Middle frontal gyrus (tissue), 1 donor: Measurements from ENCODE around the gene NIPSNAP3A.
A peak's percentile ranks its signal among the peaks of the same experiment; 100 is the strongest.
"Not testable (repeated sequence)": the region's sequence is repeated elsewhere in the genome, so short reads cannot be mapped to it uniquely, and the experiment has no call there.

ENCODE experiments used
- DNase-seq: peaks from one replicate; pipeline ENCODE4 v3.0.0-alpha.2; 2015; ENCODE audit warnings: low spot score; ENCODE audit errors: extremely low spot score

The NIPSNAP3A gene

GRCh38 chr9:104747565-104748358 is at the start of gene NIPSNAP3A:
TSS of gene NIPSNAP3A (plus strand) at chr9:104747683. CDS start at chr9:104747793, 110 bp downstream.
- peak; percentile 61 for DNase-seq

DNA sequence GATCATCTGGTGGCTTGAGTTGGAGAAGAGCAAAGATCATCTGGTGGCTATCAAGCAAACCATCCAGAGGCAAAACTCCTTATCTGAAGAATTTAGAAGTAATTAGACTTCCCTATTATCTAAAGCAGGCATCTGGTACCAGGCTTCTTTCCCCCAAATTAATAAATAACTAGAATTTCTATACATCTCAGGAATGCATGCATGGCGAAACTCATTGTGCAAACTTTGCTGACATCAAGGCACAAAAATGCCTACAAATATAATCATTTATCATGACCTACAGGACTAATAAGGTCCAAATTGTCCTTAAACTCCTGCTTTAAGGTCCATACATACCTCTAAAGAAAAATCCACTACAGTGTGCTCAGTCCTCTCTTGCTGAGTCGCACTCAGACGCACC is 47.2 kb upstream of the NIPSNAP3A start:
- DNase-seq: no peak

DNA sequence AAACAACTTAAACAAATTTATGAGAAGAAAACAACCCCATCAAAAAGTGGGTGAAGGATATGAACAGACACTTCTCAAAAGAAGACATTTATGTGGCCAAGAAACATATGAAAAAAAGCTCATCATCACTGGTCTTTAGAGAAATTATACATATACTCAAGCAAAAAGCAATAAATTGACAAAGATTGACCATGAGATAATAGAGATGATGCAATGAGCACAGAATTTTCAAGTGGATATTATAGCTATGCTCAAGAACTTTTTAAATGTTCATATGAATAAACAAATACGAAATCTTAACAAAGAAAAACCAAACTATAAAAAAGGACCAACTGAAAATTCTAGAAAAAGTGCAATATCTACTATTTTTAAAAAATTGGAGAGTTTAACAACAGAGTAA is 38.7 kb upstream of the NIPSNAP3A start:
- DNase-seq: not testable (repeated sequence)

GRCh38 chr9:104711604-104712003 is 35.9 kb upstream of the NIPSNAP3A start:
- no peak for DNase-seq

GRCh38 chr9:104725014-104725413 is 22.5 kb upstream of the NIPSNAP3A start:
- no peak for DNase-seq

GRCh38 chr9:104738452-104738851 is 9.0 kb upstream of the NIPSNAP3A start:
- DNase-seq: no peak

- DNase-seq: no peak
Measured at GRCh38 chr9:104740621-104741020, 6.9 kb upstream of the NIPSNAP3A start.

GRCh38 chr9:104743376-104743985 is 4.0 kb upstream of the NIPSNAP3A start:
- no peak for DNase-seq

DNA sequence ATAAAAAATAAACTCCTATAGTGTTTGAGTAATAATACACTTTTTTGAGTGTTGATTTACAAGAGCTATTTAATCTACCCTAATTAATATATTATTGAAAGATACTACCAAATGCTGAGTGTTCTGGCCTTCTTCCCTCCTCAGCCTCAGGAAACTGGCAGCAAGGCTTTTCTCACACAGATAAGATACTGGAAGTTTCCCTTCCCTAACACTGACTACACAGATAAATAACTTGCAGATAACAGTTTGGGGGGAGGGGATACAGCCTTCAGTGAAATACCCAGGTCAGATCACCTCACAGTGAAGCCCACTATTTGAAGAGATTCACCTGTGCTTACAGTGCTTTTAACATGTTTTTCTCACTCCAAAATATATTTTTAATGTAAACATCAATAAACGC is 1.6 kb upstream of the NIPSNAP3A start:
- DNase-seq: no peak

DNA sequence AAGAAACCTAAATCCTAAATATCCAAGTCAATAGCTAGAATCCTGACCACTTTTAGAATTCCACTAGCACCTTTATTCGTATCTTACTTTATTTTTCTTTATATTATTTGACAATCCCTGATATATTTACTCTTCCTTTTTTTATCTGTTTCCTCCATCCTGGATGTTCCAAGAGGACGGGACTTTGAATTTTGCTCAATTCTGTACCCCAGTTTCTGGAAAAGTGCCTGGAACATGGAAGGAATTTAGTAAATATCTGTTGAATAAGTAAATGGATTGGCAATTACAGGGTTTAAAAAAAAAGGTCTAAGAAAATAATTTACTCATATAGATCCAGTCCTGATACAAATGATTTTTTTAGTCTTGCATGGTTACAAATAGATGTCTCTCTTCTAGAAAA is 1.2 kb upstream of the NIPSNAP3A start:
- DNase-seq: no peak

DNA sequence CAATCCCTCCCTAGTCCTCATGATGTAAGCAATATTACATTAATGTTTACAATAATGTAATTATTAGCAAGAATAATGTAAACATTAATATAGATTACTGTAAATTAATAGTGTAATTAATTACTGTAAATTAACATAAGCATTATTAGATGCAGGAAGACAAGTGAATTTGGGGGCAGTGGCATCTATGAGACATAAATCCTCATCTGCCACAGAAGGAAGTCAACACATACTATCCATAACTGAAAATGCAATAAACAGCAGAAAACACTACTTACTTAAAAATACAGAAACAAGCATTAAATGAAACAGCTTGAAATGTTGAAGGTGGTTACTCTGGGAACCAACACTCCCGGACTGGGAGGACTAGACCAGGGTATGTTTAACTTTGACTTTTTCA is 685 bp upstream of the NIPSNAP3A start:
- no peak for DNase-seq

GRCh38 chr9:104747245-104747564 is 278 bp upstream of the NIPSNAP3A start:
- no peak for DNase-seq

GRCh38 chr9:104748359-104749031 is 1.0 kb downstream of the NIPSNAP3A start:
- DNase-seq: no peak

DNA sequence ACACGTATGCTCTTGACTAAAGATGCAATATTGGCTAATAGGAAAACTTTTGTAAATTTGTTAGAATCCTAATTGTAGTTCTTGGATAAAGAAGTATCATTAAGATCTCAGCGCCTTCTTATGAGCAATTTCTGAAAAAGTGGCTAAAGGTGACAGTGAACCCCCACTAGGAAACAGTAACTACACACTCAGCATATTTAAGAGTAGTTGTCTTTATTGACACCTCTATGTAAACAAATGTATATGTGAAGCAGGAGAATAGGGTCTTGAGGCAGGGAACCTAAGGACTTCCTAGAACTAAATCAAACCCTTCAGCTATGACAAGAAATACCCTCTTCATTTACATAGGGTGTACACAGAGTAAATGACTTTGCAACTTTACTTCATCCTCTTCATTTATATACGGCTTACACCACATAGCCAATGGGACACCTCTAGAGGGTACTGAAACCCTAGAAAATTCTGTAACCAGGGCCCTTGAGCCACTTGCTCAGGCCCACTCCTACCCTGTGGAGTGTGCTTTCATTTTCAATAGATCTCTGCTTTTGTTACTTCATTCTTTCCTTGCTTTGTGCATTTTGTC is 2.8 kb downstream of the NIPSNAP3A start:
- no peak for DNase-seq

- no peak for DNase-seq
Measured at GRCh38 chr9:104758974-104759373, 11.5 kb downstream of the NIPSNAP3A start.

DNA sequence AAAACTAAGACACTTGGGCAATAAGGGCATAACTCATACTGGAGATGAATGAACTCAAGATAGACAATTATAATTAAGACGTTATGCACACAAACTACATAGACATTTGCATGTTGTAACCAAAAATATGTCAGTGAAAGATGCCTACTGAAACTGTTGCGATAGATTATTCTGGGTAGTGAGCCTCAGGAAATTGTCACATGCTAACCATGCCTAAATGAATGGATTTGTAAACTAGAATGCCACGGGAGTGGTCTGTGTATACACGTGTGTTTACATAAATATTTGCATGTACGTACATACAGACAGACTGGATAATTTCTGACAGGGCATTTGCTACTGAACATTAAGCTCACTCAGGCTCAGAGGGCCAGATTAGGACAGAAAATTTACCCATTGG is 17.7 kb downstream of the NIPSNAP3A start:
- DNase-seq: no peak

DNA sequence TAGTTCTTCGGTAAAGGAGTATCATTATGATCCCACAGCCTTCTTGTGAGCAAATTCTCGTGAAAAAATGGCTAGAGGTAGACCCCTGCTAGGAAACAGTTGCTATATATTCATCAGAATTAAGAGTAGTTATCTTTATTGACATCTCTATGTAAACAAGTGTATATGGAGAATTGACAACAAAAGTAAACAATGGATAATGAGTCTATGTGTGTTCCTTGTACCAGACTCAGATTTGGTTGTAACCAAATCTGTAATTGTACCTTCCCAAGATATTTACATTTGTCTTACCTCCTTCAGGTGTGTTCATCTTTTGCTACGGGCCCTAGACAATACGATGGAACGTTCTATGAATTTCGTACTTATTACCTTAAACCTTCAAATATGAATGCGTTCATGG is 18.5 kb downstream of the NIPSNAP3A start:
- no peak for DNase-seq

DNA sequence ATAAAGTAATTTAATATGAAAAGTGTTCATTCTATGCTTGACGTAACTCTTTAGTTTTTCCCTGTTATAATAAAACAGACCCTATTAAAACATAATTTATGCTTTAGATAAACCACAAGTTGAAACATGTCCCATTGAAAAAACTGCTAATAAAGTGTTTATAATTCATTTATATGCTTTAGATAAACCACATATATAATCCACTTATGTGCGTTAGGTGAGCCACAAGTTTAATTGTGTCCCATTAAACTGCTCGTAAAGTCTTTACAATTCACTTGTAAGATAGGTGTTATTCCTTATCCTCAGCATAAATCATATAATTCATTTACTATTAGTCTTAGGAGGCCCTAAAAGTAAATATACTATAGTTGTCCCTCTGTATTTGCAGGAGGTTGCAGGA is 20.0 kb downstream of the NIPSNAP3A start:
- DNase-seq: no peak

GRCh38 chr9:104769029-104769428 is 21.5 kb downstream of the NIPSNAP3A start:
- DNase-seq: not testable (repeated sequence)

GRCh38 chr9:104769655-104770054 is 22.2 kb downstream of the NIPSNAP3A start:
- no peak for DNase-seq

DNA sequence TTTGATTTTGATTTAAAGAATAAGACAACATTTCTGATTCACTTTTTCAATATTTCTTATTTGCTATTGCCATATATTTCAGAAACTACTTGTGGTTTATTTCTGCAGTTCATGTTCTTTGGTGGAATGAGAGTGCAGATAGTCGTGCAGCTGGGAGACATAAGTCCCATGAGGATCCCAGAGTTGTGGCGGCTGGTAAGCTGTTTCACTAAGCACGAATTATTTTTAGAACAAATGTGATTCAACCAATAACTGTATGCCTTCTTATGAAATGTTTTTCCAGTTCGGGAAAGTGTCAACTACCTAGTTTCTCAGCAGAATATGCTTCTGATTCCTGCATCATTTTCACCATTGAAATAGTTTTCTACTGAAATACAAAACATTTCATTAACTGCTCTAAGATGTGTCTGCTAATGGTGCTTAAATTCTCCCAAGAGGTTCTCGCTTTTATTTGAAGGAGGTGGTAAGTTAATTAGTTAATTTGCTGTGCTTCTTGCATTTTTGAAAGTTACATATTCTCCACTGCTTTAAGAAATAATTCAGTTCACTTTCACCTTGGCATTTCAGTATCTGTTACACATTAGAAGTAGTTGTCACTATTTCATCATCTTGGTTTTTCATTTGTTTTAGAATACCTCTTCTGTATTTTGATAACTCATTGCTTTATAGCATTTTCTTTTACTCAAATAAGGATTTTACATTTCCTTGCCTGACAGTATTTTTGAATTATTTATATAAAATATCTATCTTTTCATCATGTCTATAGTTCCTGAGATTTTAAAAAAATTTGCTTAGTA is 25.4 kb downstream of the NIPSNAP3A start:
- no peak for DNase-seq
